Naive thymus-derived CD8-positive, alpha-beta T cell (primary cell): ENCODE measurements around the gene CA5B. TPM values are rescaled to one million over a fixed set of nuclear protein-coding genes. Genes with fewer than 3 reads are reported as not detected.
A peak's percentile ranks its signal among the peaks of the same experiment; 100 is the strongest.
"Not testable (repeated sequence)": the region's sequence is repeated elsewhere in the genome, so short reads cannot be mapped to it uniquely, and the experiment has no call there.

Source experiments
- ATAC-seq, 2 donors: fragments of 150-1000 bp; cut with Tn5 transposase in 1 of 2; sonication (Bioruptor Pico), chemical (Tn5 transposase) in 1 of 2; 1 replicate in 1 of 2; 2 replicates in 1 of 2; pipeline ENCODE4 v1.10.0; 2021; ENCODE audit warnings: mild to moderate bottlenecking in 2 of 2, moderate library complexity in 2 of 2
- POLR2A ChIA-PET: fragments of 350-600 bp; sonication (Branson Sonifier 250); formaldehyde crosslinking; loops from one replicate; lab custom pipeline; 2021; ENCODE audit warnings: antibody characterized with exemption; lab: Charles Lee
- DNase-seq, 10 donors: peaks; one replicate each; pipeline versions ENCODE4 v3.0.0 to v3.0.0-alpha.2; 2020 to 2022
- H3K27ac Mint-ChIP-seq, 10 donors: one replicate each; pipeline ENCODE4 v1.8.0; 2020 to 2022; ENCODE audit warnings: mild to moderate bottlenecking in 10 of 10, mixed read lengths in 10 of 10, moderate library complexity in 4 of 10, inconsistent platforms in 1 of 10
- H3K27me3 Mint-ChIP-seq, 5 donors: one replicate each; pipeline ENCODE4 v1.8.0; 2021 to 2022; ENCODE audit warnings: mixed read lengths in 5 of 5
- H3K36me3 Mint-ChIP-seq, 3 donors: one replicate each; pipeline ENCODE4 v1.8.0; 2020 to 2022; ENCODE audit warnings: mixed read lengths in 3 of 3, mild to moderate bottlenecking in 2 of 3, inconsistent platforms in 1 of 3
- H3K4me1 Mint-ChIP-seq, 4 donors: one replicate each; pipeline ENCODE4 v1.8.0; 2021 to 2022; ENCODE audit warnings: mixed read lengths in 4 of 4
- H3K4me3 Mint-ChIP-seq, 10 donors: one replicate each; pipeline ENCODE4 v1.8.0; 2020 to 2022; ENCODE audit warnings: mild to moderate bottlenecking in 10 of 10, mixed read lengths in 10 of 10, moderate library complexity in 6 of 10, inconsistent platforms in 1 of 10
- H3K9me3 Mint-ChIP-seq, 9 donors: one replicate each; pipeline ENCODE4 v1.8.0; 2020 to 2022; ENCODE audit warnings: mixed read lengths in 9 of 9, mild to moderate bottlenecking in 3 of 9, inconsistent platforms in 1 of 9, moderate library complexity in 1 of 9
- polyA plus RNA-seq, 3 donors: library from polyadenylated mRNA; unstranded; fragments of 300-500 nt; fragmentation: Illumina TruSeq; gene quantifications; one replicate each; pipeline ENCODE4 v1.2.3, GENCODE V29; 2021
- total RNA-seq, 8 experiments: library from RNA in 2 of 8; stranded (reverse) in 2 of 8; gene quantifications; one replicate each; pipeline ENCODE4 v1.2.3 and lab custom pipeline; 2021 to 2026

CA5B gene
- total and polyA plus RNA-seq, 5 experiments from 2014 or later = 37.3 to 69.4 (median 44.2) TPM

GRCh38 chrX:15820106-15821073 is 82.3 kb downstream of the CA5B start:
- Mint-ChIP-seq H3K9me3 (no peaks in the 10 kb centered on the region), H3K4me1 (peaks cover 11 to 21% (median 18%) of the 10 kb centered on the region in 4 donors), H3K36me3 (peaks cover 2 to 64% (median 22%) of the 10 kb centered on the region in 3 donors), H3K27ac (peak overlapping the region in 6 of 10 donors; percentile 4 to 87 (median 28)), H3K27me3 (no peaks in the 10 kb centered on the region), H3K4me3 (no peak overlapping the region)
- POLR2A ChIA-PET = no interaction called here
- DNase-seq (no peak), ATAC-seq (no peak)

- Mint-ChIP-seq H3K9me3 (no peaks in the 10 kb centered on the region), H3K27me3 (no peaks in the 10 kb centered on the region), H3K4me3 (no peak overlapping the region), H3K36me3 (peaks cover 2 to 63% (median 11%) of the 10 kb centered on the region in 3 donors), H3K27ac (no peak overlapping the region), H3K4me1 (peaks cover 1 to 3% (median 2%) of the 10 kb centered on the region in 4 donors)
- POLR2A ChIA-PET = no interaction called here
- ATAC-seq = no peak
- no peak for DNase-seq
Observed at GRCh38 chrX:15822922-15823321, 84.9 kb downstream of the CA5B start.

GRCh38 chrX:15825936-15826335 is 87.9 kb downstream of the CA5B start:
- Mint-ChIP-seq H3K27ac (peak overlapping the region in 2 of 10 donors; percentile 31 to 60), H3K27me3 (no peaks in the 10 kb centered on the region), H3K9me3 (no peaks in the 10 kb centered on the region), H3K36me3 (peaks cover 2 to 58% (median 5%) of the 10 kb centered on the region in 3 donors), H3K4me1 (peaks cover 0 to 2% (median 0%) of the 10 kb centered on the region in 4 donors), H3K4me3 (no peak overlapping the region)
- DNase-seq = no peak
- no peak for ATAC-seq
- POLR2A ChIA-PET = no interaction called here

GRCh38 chrX:15829217-15829616 is 91.1 kb downstream of the CA5B start:
- Mint-ChIP-seq H3K27ac (no peak overlapping the region), H3K4me1 (peaks cover 0 to 7% (median 1%) of the 10 kb centered on the region in 4 donors), H3K27me3 (no peaks in the 10 kb centered on the region), H3K36me3 (peaks cover 0 to 35% (median 0%) of the 10 kb centered on the region in 3 donors), H3K4me3 (no peak overlapping the region), H3K9me3 (no peaks in the 10 kb centered on the region)
- ATAC-seq (no peak), DNase-seq (no peak)
- POLR2A ChIA-PET = no interaction called here

- H3K36me3 Mint-ChIP-seq = peaks cover 0 to 31% (median 0%) of the 10 kb centered on the region in 3 donors
- ATAC-seq, H3K9me3 Mint-ChIP-seq, H3K4me3 Mint-ChIP-seq, H3K27ac Mint-ChIP-seq, DNase-seq, H3K4me1 Mint-ChIP-seq, POLR2A ChIA-PET, H3K27me3 Mint-ChIP-seq: not testable (repeated sequence)
Observed at GRCh38 chrX:15831347-15831746, 93.3 kb downstream of the CA5B start.

- Mint-ChIP-seq H3K27ac (peak overlapping the region in 4 of 10 donors; percentile 0 to 75 (median 68)), H3K9me3 (no peaks in the 10 kb centered on the region), H3K36me3 (peaks cover 0 to 14% (median 0%) of the 10 kb centered on the region in 3 donors), H3K4me1 (peaks cover 0 to 7% (median 1%) of the 10 kb centered on the region in 4 donors), H3K4me3 (no peak overlapping the region), H3K27me3 (no peaks in the 10 kb centered on the region)
- POLR2A ChIA-PET = no interaction called here
- DNase-seq (no peak), ATAC-seq (no peak)
Observed at GRCh38 chrX:15834053-15834452, 96.0 kb downstream of the CA5B start.

- ATAC-seq = no peak
- Mint-ChIP-seq H3K36me3 (peaks cover 0 to 12% (median 0%) of the 10 kb centered on the region in 3 donors), H3K27me3 (no peaks in the 10 kb centered on the region), H3K9me3 (no peaks in the 10 kb centered on the region), H3K4me3 (no peak overlapping the region), H3K27ac (peak overlapping the region in 1 of 10 donors; percentile 29), H3K4me1 (peaks cover 0 to 7% (median 1%) of the 10 kb centered on the region in 4 donors)
- no peak for DNase-seq
- POLR2A ChIA-PET = no interaction called here
Observed at GRCh38 chrX:15834827-15835595, 96.9 kb downstream of the CA5B start.

Other genes with a start within 250 kb of the CA5B start
- under 1 TPM; 0.36 to 0.78 TPM for gene PIR, start 244.9 kb upstream of the CA5B start, total RNA-seq
- gene PIR, start 244.9 kb upstream of the CA5B start, polyA plus RNA-seq = not detected
- gene BMX, start 237.5 kb upstream of the CA5B start, total RNA-seq = not detected
- not detected for gene BMX, start 237.5 kb upstream of the CA5B start, polyA plus RNA-seq
- gene ACE2, start 137.3 kb upstream of the CA5B start, total RNA-seq = not detected
- gene ACE2, start 137.3 kb upstream of the CA5B start, polyA plus RNA-seq = not detected
- gene CLTRN, start 73.5 kb upstream of the CA5B start, total RNA-seq = 1 to 10 TPM in 1 of 2 experiments, under 1 TPM in 1; 0.68 to 1.1 TPM
- under 1 TPM; 0.71 to 0.85 (median 0.83) TPM for gene CLTRN, start 73.5 kb upstream of the CA5B start, polyA plus RNA-seq
- 10 to 100 TPM; 22.4 to 24.9 TPM for gene ZRSR2, start 52.2 kb downstream of the CA5B start, total RNA-seq
- gene ZRSR2, start 52.2 kb downstream of the CA5B start, polyA plus RNA-seq = 10 to 100 TPM; 15.1 to 44.8 (median 27.7) TPM
- 10 to 100 TPM; 17.5 to 20.9 TPM for gene AP1S2, start 116.5 kb downstream of the CA5B start, total RNA-seq
- 10 to 100 TPM; 31.2 to 47.8 (median 35.3) TPM for gene AP1S2, start 116.5 kb downstream of the CA5B start, polyA plus RNA-seq